Activated CD4-positive, alpha-beta T cell treated with anti-CD3 and anti-CD28 coated beads, Interleukin-2, amount 50 U/mL, for 24 hours (primary cell): ENCODE results near the gene BLACAT1.
"Not testable (repeated sequence)": the region's sequence is repeated elsewhere in the genome, so short reads cannot be mapped to it uniquely, and the experiment has no call there.

Experiments
- DNase-seq, 2 donors: peaks; one replicate each; pipeline ENCODE4 v3.0.0-alpha.2; 2020; ENCODE audit warnings: low read depth in 1 of 2, low spot score in 1 of 2

BLACAT1 gene

GRCh38 chr1:205484985-205485967, 29.4 kb upstream of the BLACAT1 start:
- peak; percentile 28 to 56 for DNase-seq

- no peak for DNase-seq
Measured at GRCh38 chr1:205483372-205483771, 27.5 kb upstream of the BLACAT1 start.

DNA sequence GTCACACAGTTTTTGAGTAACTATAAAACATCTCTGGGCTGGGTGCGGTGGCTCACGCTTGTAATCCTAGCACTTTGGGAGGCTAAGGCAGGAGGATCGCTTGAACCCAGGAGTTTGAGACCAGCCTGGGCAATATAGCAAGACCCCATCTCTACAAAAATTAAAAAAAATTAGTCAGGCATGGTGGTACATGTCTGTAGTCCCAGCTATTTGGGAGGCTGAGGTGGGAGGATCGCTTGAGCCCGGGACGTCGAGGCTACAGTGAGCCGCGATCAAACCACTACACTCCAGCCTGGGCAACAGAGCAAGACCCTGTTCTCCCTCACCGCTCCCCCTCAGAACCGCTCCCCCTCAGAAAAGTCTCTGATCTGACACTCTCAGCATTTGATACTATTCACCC, 26.7 kb upstream of the BLACAT1 start:
- DNase-seq: not testable (repeated sequence)

- DNase-seq: no peak
Measured at GRCh38 chr1:205481629-205482151, 25.8 kb upstream of the BLACAT1 start.

GRCh38 chr1:205481218-205481617, 25.4 kb upstream of the BLACAT1 start:
- no peak for DNase-seq

DNA sequence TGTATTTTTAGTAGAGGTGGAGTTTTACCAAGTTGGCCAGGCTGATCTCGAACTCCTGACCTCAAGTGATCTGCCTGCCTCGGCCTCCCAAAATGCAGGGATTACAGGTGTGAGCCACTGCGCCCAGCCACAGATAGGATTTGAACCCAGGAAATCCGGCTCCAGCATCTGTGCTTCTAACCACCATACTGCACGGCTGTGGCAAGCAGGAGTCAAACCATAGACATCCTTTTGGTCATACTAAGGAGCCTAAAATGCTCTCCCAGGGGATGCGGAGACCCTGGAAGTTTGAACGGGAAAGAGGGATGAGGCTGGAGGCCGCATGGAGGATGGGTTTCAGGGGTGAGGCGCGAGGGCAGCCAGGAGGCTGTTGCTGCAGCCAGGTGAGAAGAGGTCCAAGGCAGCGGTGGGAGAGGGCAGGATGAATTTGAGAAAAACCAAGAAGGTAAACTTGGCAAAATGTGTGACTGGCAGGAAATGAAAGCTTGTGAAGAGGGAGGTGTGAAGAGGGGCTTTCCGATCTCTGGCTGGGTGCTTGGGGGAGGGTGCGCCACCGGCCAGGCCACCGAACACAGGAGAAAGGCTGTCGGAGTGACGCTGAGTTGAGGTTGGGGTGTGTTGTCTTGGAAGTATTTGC, 24.6 kb upstream of the BLACAT1 start:
- DNase-seq: peak in 1 of 2 donors; percentile 36

GRCh38 chr1:205478985-205479384, 23.1 kb upstream of the BLACAT1 start:
- not testable (repeated sequence) for DNase-seq

DNA sequence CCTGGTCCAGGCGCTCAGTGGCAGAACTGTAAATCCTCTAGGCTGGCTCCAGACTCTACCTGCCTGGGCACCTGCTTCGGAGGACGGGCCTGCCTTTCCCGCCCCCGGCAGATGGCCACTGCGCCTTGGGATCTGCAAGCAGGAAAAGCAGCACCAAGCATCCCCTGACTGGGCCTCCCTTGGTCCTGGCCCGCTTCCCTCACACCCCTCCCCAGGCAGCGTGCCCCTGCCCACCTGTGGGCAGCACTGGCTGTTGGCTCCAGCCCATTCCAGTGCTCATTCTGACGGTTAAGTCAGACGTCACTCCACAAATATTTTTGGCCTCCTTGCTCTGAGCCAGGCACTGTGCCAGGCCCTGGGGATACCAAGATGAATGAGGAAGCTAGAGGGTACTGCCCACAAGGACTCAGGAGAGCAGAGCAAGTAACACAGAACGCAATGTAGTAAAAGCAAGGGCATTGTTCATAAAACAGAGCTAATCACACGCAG, 22.0 kb upstream of the BLACAT1 start:
- DNase-seq: no peak

- no peak for DNase-seq
Measured at GRCh38 chr1:205477121-205477758, 21.4 kb upstream of the BLACAT1 start.

GRCh38 chr1:205476648-205477047, 20.8 kb upstream of the BLACAT1 start:
- no peak for DNase-seq

- no peak for DNase-seq
Measured at GRCh38 chr1:205475855-205476254, 20.0 kb upstream of the BLACAT1 start.

GRCh38 chr1:205474571-205474970, 18.7 kb upstream of the BLACAT1 start:
- no peak for DNase-seq

DNA sequence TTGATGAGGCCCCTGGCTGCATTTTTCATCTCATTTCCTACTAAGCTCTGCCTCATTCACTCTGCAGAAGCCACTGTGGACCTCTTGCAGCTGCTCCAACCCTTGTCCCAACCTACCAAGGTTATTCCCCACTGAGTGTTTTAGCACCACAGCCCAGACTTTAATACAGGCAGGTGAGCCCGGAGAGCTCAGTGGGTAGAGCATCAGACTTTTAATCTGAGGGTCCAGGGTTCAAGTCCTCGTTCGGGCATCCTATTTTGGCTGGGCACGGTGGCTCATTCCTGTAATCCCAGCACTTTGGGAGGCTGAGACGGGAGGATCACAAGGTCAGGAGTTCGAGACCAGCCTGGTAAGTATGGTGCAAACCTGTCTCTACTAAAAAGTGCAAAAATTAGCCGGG, 18.1 kb upstream of the BLACAT1 start:
- DNase-seq: no peak

- no peak for DNase-seq
Measured at GRCh38 chr1:205473475-205473874, 17.6 kb upstream of the BLACAT1 start.

GRCh38 chr1:205472737-205473441, 17.0 kb upstream of the BLACAT1 start:
- DNase-seq: no peak

GRCh38 chr1:205470131-205470530, 14.3 kb upstream of the BLACAT1 start:
- DNase-seq: no peak

- no peak for DNase-seq
Measured at GRCh38 chr1:205466595-205467220, 10.9 kb upstream of the BLACAT1 start.

DNA sequence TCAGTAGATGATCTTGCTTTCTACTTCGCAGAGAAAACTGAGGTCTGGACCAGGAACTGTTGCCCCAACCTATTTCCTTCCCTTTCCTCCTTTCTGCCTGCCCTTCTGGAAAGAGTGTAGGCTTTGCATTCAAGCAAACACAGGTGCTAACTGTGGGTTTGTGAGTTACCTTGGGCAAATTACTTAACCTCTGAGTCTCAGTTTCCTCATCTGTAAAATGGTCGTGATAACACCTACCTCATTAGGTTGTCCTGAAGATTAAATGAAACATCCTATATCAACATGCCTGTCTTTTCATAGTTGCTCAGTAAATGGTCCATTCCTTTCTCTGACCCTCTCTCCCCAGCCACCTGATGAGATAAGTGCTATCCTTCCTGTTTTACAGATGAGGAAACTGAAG, 9.5 kb upstream of the BLACAT1 start:
- no peak for DNase-seq

DNA sequence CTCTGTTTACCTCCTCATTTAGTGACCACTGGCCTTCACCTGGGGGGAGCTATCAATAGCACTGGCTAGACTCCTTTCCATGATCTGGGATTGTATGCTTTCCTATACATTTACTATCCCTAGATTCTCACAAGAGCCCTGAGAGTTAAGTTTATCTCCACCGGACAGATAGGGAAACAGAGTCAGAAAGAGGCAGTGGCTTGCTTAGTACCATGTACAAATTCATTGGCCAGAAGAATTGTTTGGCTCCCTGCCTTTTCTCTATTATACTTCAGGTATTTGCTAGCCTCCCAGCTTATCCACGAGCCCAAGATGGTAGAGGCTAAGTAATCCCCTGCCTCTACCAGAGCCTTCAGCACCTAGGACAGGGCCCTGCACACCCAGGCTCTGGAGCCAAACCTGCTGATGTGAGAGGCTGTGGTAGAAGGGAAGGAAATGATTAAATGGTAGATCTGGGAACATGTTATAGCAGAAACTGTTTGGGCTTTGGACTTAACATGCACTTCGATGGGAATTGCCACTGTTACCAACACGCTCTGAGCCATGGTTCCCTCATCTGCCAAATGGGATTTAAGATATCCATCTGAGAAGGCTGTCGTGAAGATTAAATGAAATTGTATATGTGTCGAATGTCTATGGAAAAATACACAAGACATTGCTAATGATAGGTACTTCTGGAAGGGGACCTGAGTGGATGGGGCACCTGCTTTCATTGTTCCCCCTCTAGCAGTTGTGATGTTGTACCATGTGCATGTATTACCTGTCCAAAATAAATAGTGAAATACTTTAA, 3.1 kb upstream of the BLACAT1 start:
- DNase-seq: no peak
